GM19328 (cell line): Measurements from ENCODE around the gene OSBPL9.
"Not testable (repeated sequence)": the region's sequence is repeated elsewhere in the genome, so short reads cannot be mapped to it uniquely, and the experiment has no call there.

Experiments
- ATAC-seq: cut with Tn5 transposase; IDR thresholded peaks from one replicate; pipeline ENCODE4 v1.9.1; 2021; ENCODE audit warnings: mild to moderate bottlenecking, moderate library complexity; ENCODE audit not compliant: unreplicated experiment

Gene OSBPL9

GRCh38 chr1:51607681-51608095 lies 9.2 kb upstream of the OSBPL9 start:
- ATAC-seq, result no peak

GRCh38 chr1:51610104-51610503 lies 6.8 kb upstream of the OSBPL9 start:
- ATAC-seq, result not testable (repeated sequence)

GRCh38 chr1:51610637-51611036 lies 6.3 kb upstream of the OSBPL9 start:
- ATAC-seq, result no peak

- ATAC-seq, result no peak
These were observed 4.4 kb upstream of the OSBPL9 start for GRCh38 chr1:51612447-51612961.

GRCh38 chr1:51615780-51616291 lies 1.1 kb upstream of the OSBPL9 start:
- no peak for ATAC-seq

GRCh38 chr1:51616490-51616889 lies 402 bp upstream of the OSBPL9 start:
- ATAC-seq, result no peak

GRCh38 chr1:51618715-51619114 lies 1.8 kb downstream of the OSBPL9 start:
- no peak for ATAC-seq

GRCh38 chr1:51620470-51620869 lies 3.6 kb downstream of the OSBPL9 start:
- no peak for ATAC-seq

GRCh38 chr1:51621161-51621560 lies 4.3 kb downstream of the OSBPL9 start:
- no peak for ATAC-seq

GRCh38 chr1:51621841-51622454 lies 5.1 kb downstream of the OSBPL9 start:
- ATAC-seq, result no peak

GRCh38 chr1:51622455-51622913 lies 5.6 kb downstream of the OSBPL9 start:
- no peak for ATAC-seq

- ATAC-seq, result no peak
These were observed 6.1 kb downstream of the OSBPL9 start for GRCh38 chr1:51623025-51623424.

- ATAC-seq, result no peak
These were observed 6.6 kb downstream of the OSBPL9 start for GRCh38 chr1:51623450-51623849.

- ATAC-seq, result no peak
These were observed 8.0 kb downstream of the OSBPL9 start for GRCh38 chr1:51624855-51625254.

- ATAC-seq, result no peak
These were observed 10.8 kb downstream of the OSBPL9 start for GRCh38 chr1:51627672-51628071.

GRCh38 chr1:51628715-51629590 lies 12.1 kb downstream of the OSBPL9 start:
- no peak for ATAC-seq

GRCh38 chr1:51629918-51630317 lies 13.0 kb downstream of the OSBPL9 start:
- ATAC-seq, result no peak

- ATAC-seq, result no peak
These were observed 13.5 kb downstream of the OSBPL9 start for GRCh38 chr1:51630393-51630792.

- ATAC-seq, result no peak
These were observed 14.0 kb downstream of the OSBPL9 start for GRCh38 chr1:51630922-51631321.

- no peak for ATAC-seq
These were observed 14.9 kb downstream of the OSBPL9 start for GRCh38 chr1:51631747-51632146.

- no peak for ATAC-seq
These were observed 17.7 kb downstream of the OSBPL9 start for GRCh38 chr1:51634618-51635017.

GRCh38 chr1:51635615-51636014 lies 18.7 kb downstream of the OSBPL9 start:
- no peak for ATAC-seq
